Measurements from ENCODE around the gene NTM.

The NTM gene

DNA sequence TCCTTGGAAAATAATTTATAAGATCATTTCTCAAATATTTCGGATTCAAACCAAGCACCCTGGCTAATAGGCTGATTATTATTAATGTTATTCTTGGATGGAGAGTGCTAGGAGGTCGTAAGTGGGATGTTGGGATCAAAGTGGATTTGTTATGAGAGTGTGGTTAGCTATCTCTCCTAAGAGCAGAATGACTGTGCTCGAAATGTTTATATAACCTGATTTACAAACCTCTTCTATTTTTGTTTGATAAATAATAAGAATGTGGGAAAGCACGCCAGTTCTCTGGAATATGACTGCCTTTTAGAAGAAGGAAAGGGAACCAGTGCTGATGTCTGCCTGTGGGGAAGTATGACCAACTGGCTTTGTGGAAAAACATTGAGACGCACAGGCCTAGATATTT lies 527.5 kb downstream of the NTM start:
- TF ChIP-seq, protein P1, sequence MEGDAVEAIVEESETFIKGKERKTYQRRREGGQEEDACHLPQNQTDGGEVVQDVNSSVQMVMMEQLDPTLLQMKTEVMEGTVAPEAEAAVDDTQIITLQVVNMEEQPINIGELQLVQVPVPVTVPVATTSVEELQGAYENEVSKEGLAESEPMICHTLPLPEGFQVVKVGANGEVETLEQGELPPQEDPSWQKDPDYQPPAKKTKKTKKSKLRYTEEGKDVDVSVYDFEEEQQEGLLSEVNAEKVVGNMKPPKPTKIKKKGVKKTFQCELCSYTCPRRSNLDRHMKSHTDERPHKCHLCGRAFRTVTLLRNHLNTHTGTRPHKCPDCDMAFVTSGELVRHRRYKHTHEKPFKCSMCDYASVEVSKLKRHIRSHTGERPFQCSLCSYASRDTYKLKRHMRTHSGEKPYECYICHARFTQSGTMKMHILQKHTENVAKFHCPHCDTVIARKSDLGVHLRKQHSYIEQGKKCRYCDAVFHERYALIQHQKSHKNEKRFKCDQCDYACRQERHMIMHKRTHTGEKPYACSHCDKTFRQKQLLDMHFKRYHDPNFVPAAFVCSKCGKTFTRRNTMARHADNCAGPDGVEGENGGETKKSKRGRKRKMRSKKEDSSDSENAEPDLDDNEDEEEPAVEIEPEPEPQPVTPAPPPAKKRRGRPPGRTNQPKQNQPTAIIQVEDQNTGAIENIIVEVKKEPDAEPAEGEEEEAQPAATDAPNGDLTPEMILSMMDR (IDR thresholded peaks at IDR 0.05; ENCODE audit: low read depth, low read length) = no peak
- no peak overlapping the region for H3K4me3 ChIP-seq (ENCODE audit: low read depth, low read length)

DNA sequence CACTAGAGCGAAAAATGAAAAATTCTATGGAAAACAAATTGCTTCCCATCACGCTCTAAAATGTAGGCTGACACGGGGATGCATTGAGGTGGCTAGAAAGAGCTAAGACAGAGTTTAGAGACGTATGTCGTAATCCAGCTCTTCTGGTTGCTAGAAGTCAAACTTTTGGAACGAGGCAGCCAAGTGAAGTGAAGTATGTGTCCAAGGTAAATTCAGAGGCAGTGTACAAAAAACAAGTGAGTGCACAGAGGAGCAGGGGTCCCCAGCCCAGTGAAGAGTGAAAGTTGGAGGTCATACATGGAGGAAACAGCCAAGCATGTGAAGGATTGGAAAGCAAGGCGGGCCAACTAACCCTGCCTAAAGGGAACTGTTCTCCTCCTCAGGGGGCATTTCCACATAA lies 528.5 kb downstream of the NTM start:
- TF ChIP-seq, protein P1 (IDR thresholded peaks at IDR 0.05; ENCODE audit: low read depth, low read length) = no peak
- no peak overlapping the region for H3K4me3 ChIP-seq (ENCODE audit: low read depth, low read length)

DNA sequence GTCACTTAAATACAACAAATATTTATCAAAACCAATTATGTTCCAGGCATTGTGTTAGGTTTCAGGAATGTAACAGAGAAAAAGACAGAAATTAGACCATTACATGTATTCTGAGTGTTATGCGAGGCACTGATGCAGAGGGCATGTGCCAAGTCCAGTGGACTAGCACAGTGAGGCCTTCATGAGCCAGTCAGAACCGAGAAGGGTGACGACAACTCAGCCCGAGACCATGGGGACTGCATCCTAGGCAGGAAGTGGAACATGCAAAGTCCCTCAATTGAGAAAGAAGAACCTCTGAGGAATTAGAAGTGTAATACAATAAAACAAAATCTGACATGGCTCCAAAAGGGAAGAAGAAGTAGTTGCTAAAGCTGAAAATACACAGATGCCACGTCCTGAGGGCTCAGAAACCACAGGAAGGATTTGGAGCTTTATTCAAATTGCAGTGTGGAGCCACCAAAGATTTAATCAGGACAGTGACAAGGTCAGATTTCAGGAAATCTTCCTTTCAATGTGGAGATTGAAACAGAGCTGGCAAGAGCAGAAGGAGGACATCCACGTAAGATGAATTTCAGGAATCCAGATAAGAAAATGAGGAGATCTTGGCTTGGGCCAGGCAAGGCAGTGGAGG lies 529.6 kb downstream of the NTM start:
- H3K4me3 ChIP-seq (ENCODE audit: low read depth, low read length) = no peak overlapping the region
- TF ChIP-seq, protein P1 (IDR thresholded peaks at IDR 0.05; ENCODE audit: low read depth, low read length) = no peak

DNA sequence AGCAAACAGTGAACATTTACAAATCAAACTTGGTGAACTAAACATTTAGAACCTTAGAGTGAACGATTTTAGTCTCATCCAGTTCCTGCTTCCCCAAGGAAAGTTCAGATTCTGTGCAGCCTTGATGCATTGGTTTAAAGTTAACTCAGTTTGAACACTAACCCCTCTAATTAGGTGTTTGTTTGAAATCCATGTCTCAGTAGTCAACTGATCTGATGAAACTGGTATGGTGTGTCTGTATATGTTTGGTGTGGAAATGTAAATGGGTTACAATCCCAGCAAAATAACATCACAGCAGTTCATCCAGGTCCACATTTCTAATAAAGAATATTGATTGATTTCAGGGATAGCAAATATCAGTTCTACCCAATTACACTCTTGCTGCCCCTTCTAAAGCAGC lies 532.0 kb downstream of the NTM start:
- H3K4me3 ChIP-seq (ENCODE audit: low read depth, low read length) = no peak overlapping the region
- TF ChIP-seq, protein P1 (IDR thresholded peaks at IDR 0.05; ENCODE audit: low read depth, low read length) = no peak

DNA sequence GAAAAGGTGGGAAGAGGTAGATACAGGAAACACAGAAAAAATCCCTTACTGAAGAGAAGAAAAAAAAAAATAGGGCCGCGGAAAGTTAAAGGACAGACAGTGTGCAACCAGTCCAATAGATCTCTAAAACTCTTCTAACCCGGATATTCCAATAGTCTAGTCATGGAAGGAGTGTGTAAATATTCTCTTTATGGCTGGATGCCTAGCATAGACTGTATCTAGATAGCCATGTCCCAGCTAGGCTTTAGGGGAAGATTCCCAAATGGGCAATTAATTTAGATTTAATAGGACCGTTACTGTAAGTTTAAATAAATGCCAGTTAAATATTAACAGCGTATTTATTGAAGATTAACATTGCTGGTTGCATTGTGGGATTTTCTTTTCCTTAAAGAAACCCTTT lies 532.7 kb downstream of the NTM start:
- TF ChIP-seq, protein P1 (IDR thresholded peaks at IDR 0.05; ENCODE audit: low read depth, low read length) = no peak

DNA sequence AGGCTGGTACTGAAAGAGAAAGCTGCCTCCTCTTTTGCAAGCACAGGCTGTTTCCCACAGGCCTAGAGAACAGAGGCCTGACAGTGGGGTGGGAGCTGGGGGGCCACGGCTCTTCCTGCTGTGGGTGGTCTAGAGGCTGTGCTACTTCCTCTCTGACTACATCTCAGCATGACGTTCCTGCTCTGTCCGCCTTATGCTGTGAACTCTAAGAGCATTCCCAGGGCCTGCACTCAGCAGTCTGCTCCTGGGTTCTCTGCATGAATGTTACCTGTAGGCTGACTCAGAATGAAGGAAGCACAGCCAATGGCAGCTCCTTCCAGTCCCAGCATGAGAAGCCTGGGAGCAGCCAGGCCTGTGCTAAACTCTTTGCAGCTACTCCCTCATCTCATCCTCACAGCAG lies 534.3 kb downstream of the NTM start:
- no peak overlapping the region for H3K4me3 ChIP-seq (ENCODE audit: low read depth, low read length)
- TF ChIP-seq, protein P1 (IDR thresholded peaks at IDR 0.05; ENCODE audit: low read depth, low read length) = no peak

More for the DNA sequence above, 532.7 kb downstream of the NTM start:
- H3K4me3 ChIP-seq (ENCODE audit: low read depth, low read length) = no peak overlapping the region

DNA sequence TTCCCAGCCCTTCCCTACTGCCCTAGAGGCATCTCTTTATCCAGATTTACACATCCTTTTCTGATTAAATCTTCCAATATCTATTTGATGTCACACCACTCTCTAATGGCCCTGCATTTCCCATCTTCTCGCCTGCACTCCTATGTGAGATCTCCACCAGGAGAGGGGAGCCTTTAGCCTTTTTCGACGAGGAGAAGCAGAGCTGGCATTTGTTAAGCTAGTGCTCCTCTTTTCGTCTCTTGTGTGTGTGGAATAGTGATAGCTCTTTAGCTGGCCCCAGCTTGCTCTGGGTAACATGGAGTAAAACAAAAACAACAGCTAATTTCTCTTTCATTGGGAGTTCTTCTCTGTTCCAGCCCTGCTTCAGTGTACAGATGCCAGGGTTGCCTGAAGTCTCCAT lies 536.5 kb downstream of the NTM start:
- H3K4me3 ChIP-seq (ENCODE audit: low read depth, low read length) = no peak overlapping the region
- TF ChIP-seq, protein P1 (IDR thresholded peaks at IDR 0.05; ENCODE audit: low read depth, low read length) = no peak
